ENCODE measurements around the gene BACH2. TPM values are rescaled to one million over a fixed set of nuclear protein-coding genes. Genes with fewer than 3 reads are reported as not detected.

The BACH2 gene
- total and polyA plus RNA-seq, 8 donors: 0.19 to 10.8 (median 1.4) TPM; not detected in 1

DNA sequence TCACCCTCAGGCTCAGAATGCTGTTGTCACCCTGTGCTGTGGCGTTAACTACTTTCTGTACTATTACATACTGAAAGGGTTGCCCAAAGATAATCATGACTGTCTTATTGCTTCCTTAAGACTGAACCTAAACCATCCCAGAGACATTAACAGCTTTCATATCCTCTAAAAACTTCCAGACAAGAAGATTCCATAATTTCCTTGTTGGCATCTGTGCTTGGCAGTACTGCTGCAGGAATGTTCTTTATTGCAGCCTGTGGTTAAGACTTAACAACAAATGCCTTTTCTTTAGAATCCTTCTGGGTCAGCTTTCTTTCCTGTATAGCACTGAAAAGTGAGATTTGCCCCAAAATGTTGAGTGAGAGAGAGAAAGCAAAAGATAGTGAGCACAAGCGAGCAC lies 292.7 kb downstream of the BACH2 start:
- no peaks in the 10 kb centered on the region for H3K36me3 ChIP-seq
- H3K4me3 ChIP-seq: no peak overlapping the region
- H3K27me3 ChIP-seq: no peaks in the 10 kb centered on the region
- H3K9me3 ChIP-seq: no peaks in the 10 kb centered on the region
- intact Hi-C loops (cut with DNase I; ENCODE audit: low total_unique reads): no loop called here
- no peak for TF ChIP-seq EP300 (IDR thresholded peaks at IDR 0.05)
- TF ChIP-seq, protein P1, sequence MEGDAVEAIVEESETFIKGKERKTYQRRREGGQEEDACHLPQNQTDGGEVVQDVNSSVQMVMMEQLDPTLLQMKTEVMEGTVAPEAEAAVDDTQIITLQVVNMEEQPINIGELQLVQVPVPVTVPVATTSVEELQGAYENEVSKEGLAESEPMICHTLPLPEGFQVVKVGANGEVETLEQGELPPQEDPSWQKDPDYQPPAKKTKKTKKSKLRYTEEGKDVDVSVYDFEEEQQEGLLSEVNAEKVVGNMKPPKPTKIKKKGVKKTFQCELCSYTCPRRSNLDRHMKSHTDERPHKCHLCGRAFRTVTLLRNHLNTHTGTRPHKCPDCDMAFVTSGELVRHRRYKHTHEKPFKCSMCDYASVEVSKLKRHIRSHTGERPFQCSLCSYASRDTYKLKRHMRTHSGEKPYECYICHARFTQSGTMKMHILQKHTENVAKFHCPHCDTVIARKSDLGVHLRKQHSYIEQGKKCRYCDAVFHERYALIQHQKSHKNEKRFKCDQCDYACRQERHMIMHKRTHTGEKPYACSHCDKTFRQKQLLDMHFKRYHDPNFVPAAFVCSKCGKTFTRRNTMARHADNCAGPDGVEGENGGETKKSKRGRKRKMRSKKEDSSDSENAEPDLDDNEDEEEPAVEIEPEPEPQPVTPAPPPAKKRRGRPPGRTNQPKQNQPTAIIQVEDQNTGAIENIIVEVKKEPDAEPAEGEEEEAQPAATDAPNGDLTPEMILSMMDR (IDR thresholded peaks at IDR 0.05): no peak
- TF ChIP-seq POLR2A (IDR thresholded peaks at IDR 0.05): no peak
- TF ChIP-seq POLR2AphosphoS5 (IDR thresholded peaks at IDR 0.05): no peak
- peaks cover 0 to 14% (median 3%) of the 10 kb centered on the region in 4 donors for H3K4me1 ChIP-seq
- 69 to 98% (median 93%) methylated on average over 2 of the region's 2 CpGs for WGBS, 5 donors
- no peak overlapping the region for H3K27ac ChIP-seq
- no peak for DNase-seq

- 82 to 91% (median 89%) methylated on average over 5 of the region's 5 CpGs for WGBS, 5 donors
- no peaks in the 10 kb centered on the region for H3K9me3 ChIP-seq
- peaks cover 0 to 15% (median 5%) of the 10 kb centered on the region in 4 donors for H3K4me1 ChIP-seq
- DNase-seq: no peak
- H3K27me3 ChIP-seq: no peaks in the 10 kb centered on the region
- no peak overlapping the region for H3K27ac ChIP-seq
- intact Hi-C loops (cut with DNase I; ENCODE audit: low total_unique reads): no loop called here
- H3K36me3 ChIP-seq: no peaks in the 10 kb centered on the region
- TF ChIP-seq, protein P1 (IDR thresholded peaks at IDR 0.05): no peak
- TF ChIP-seq POLR2AphosphoS5 (IDR thresholded peaks at IDR 0.05) (no peak), EP300 (IDR thresholded peaks at IDR 0.05) (no peak), POLR2A (IDR thresholded peaks at IDR 0.05) (no peak)
- no peak overlapping the region for H3K4me3 ChIP-seq
Observed at GRCh38 chr6:90003069-90003795, 293.4 kb downstream of the BACH2 start.

GRCh38 chr6:90000864-90001731 lies 295.5 kb downstream of the BACH2 start:
- Histone ChIP-seq H3K4me1 (peaks cover 0 to 15% (median 5%) of the 10 kb centered on the region in 4 donors), H3K4me3 (no peak overlapping the region), H3K27me3 (no peaks in the 10 kb centered on the region), H3K9me3 (no peaks in the 10 kb centered on the region), H3K36me3 (no peaks in the 10 kb centered on the region), H3K27ac (no peak overlapping the region)
- no peak for DNase-seq
- TF ChIP-seq EP300 (IDR thresholded peaks at IDR 0.05) (no peak), POLR2A (IDR thresholded peaks at IDR 0.05) (no peak), POLR2AphosphoS5 (IDR thresholded peaks at IDR 0.05) (no peak)
- TF ChIP-seq, protein P1 (IDR thresholded peaks at IDR 0.05): no peak
- intact Hi-C loops (cut with DNase I; ENCODE audit: low total_unique reads): no loop called here
- WGBS, 5 donors: 74 to 86% (median 81%) methylated on average over 5 of the region's 5 CpGs

- no peaks in the 10 kb centered on the region for H3K9me3 ChIP-seq
- no peaks in the 10 kb centered on the region for H3K27me3 ChIP-seq
- no peaks in the 10 kb centered on the region for H3K36me3 ChIP-seq
- TF ChIP-seq POLR2AphosphoS5 (IDR thresholded peaks at IDR 0.05) (no peak), POLR2A (IDR thresholded peaks at IDR 0.05) (no peak)
- H3K4me1 ChIP-seq: peaks cover 0 to 15% (median 5%) of the 10 kb centered on the region in 4 donors
- no peak for DNase-seq
- H3K4me3 ChIP-seq: no peak overlapping the region
- H3K27ac ChIP-seq: no peak overlapping the region
- intact Hi-C loops (cut with DNase I; ENCODE audit: low total_unique reads): no loop called here
- 83 to 91% (median 90%) methylated on average over 8 of the region's 8 CpGs for WGBS, 5 donors
Observed at GRCh38 chr6:89999945-90000825, 296.5 kb downstream of the BACH2 start.

Data from stomach (tissue), 9 donors.